Islet precursor cell (in vitro differentiated cells): Measurements from ENCODE around the gene HTT-AS.

Experiments
- DNase-seq: peaks from one replicate; pipeline ENCODE4 v3.0.0-alpha.2; 2018

The HTT-AS gene

GRCh38 chr4:3047464-3048286, 26.7 kb downstream of the HTT-AS start:
- DNase-seq: peak; percentile 84

- DNase-seq: no peak
Measured at GRCh38 chr4:3046623-3047022, 27.7 kb downstream of the HTT-AS start.

- no peak for DNase-seq
Measured at GRCh38 chr4:3046162-3046561, 28.2 kb downstream of the HTT-AS start.

GRCh38 chr4:3044870-3045819, 29.2 kb downstream of the HTT-AS start:
- DNase-seq: no peak

GRCh38 chr4:3043282-3044020, 30.9 kb downstream of the HTT-AS start:
- DNase-seq: no peak

GRCh38 chr4:3042226-3042625, 32.1 kb downstream of the HTT-AS start:
- no peak for DNase-seq

- DNase-seq: peak; percentile 79
Measured at GRCh38 chr4:3041192-3042142, 32.9 kb downstream of the HTT-AS start.

- no peak for DNase-seq
Measured at GRCh38 chr4:3040452-3041191, 33.7 kb downstream of the HTT-AS start.

GRCh38 chr4:3039706-3040366, 34.5 kb downstream of the HTT-AS start:
- DNase-seq: no peak

- no peak for DNase-seq
Measured at GRCh38 chr4:3037957-3038461, 36.3 kb downstream of the HTT-AS start.

GRCh38 chr4:3036131-3036952, 38.0 kb downstream of the HTT-AS start:
- no peak for DNase-seq

- DNase-seq: no peak
Measured at GRCh38 chr4:3035674-3036073, 38.7 kb downstream of the HTT-AS start.

- DNase-seq: no peak
Measured at GRCh38 chr4:3035249-3035648, 39.1 kb downstream of the HTT-AS start.

- DNase-seq: no peak
Measured at GRCh38 chr4:3034231-3034630, 40.1 kb downstream of the HTT-AS start.

- no peak for DNase-seq
Measured at GRCh38 chr4:3031357-3032082, 42.8 kb downstream of the HTT-AS start.

GRCh38 chr4:3030566-3031356, 43.6 kb downstream of the HTT-AS start:
- DNase-seq: peak; percentile 51

- DNase-seq: peak; percentile 43
Measured at GRCh38 chr4:3029464-3029863, 44.9 kb downstream of the HTT-AS start.

- DNase-seq: peak; percentile 35
Measured at GRCh38 chr4:3026540-3026939, 47.8 kb downstream of the HTT-AS start.
